K562 (cell line): ENCODE measurements around the gene PTBP3. TPM values are rescaled to one million over a fixed set of nuclear protein-coding genes. Genes with fewer than 3 reads are reported as not detected.

ENCODE experiments used
- ATF6 ChIP-seq: sonication (generic); formaldehyde crosslinking; IDR thresholded peaks from 2 replicates; pipeline ENCODE4 v1.4.0; 2020; ENCODE audit warnings: mild to moderate bottlenecking, missing genetic modification reagents
- GATAD2B ChIP-seq: fragments of 450-650 bp; IDR thresholded peaks from 2 replicates; pipeline ENCODE4 v1.6.1; 2017; ENCODE audit warnings: mild to moderate bottlenecking, borderline replicate concordance
- MEIS2 ChIP-seq: fragments of 450-650 bp; IDR thresholded peaks from 2 replicates; pipeline ENCODE4 v1.6.1; 2014; ENCODE audit warnings: mild to moderate bottlenecking; ENCODE audit not compliant: partially characterized antibody
- MNT ChIP-seq, 2 experiments: fragments of 450-650 bp; conservative IDR thresholded peaks; 2 replicates each; pipeline ENCODE4 v1.6.1; 2017; ENCODE audit warnings: mild to moderate bottlenecking in 2 of 2, moderate library complexity in 2 of 2
- RUNX1 ChIP-seq: sonication (generic); IDR thresholded peaks from 2 replicates; pipeline ENCODE4 v1.6.1; 2016; ENCODE audit warnings: antibody characterized with exemption, low read depth
- SNRNP70 ChIP-seq: fragments of 200-400 bp; formaldehyde crosslinking; optimal IDR thresholded peaks from 2 replicates; pipeline ENCODE3; 2017; ENCODE audit warnings: low read depth, low read length
- TCF15 ChIP-seq: fragments of 250-450 bp; sonication (Bioruptor Pico); IDR thresholded peaks from 2 replicates; pipeline ENCODE4 v1.8.0; 2022; ENCODE audit warnings: moderate library complexity, mild to moderate bottlenecking, inconsistent platforms
- XRCC3 ChIP-seq: fragments of 450-650 bp; IDR thresholded peaks from 2 replicates; pipeline ENCODE4 v1.6.1; 2017; ENCODE audit warnings: mild to moderate bottlenecking, moderate library complexity
- ZBTB17 ChIP-seq: fragments of 450-650 bp; formaldehyde crosslinking; IDR thresholded peaks from 2 replicates; pipeline ENCODE4 v1.4.0; 2020; ENCODE audit warnings: mild to moderate bottlenecking
- ZNF408 ChIP-seq: fragments of 250-450 bp; sonication (Bioruptor Pico); IDR thresholded peaks from 2 replicates; pipeline ENCODE4 v1.4.0; 2020; ENCODE audit warnings: low read depth, mild to moderate bottlenecking, moderate library complexity
- ZNF584 ChIP-seq: fragments of 200-800 bp; sonication (Bioruptor generic); IDR thresholded peaks from 2 replicates; pipeline ENCODE4 v1.6.1; 2016; ENCODE audit warnings: low read depth, mild to moderate bottlenecking, missing genetic modification characterization, missing compliant biosample characterization
- polyA plus RNA-seq, 8 experiments: library from polyadenylated mRNA; depleted of rRNA in 4 of 8; stranded (reverse) in 5 of 8; unstranded in 3 of 8; fragments of >200 nt; fragmentation: Nextera tagmentation in 2 of 8; fragmentation: Illumina TruSeq in 1 of 8; extraction: Ambion mirVana in 2 of 8; extraction: Trizol in 1 of 8; gene quantifications; 2 replicates each; pipeline versions ENCODE4 v1.2.1 to v1.2.3, GENCODE V29; 2011 to 2014; ENCODE audit warnings: inconsistent platforms in 1 of 8, missing spikeins in 1 of 8
- total RNA-seq, 7 experiments: library from RNA; depleted of rRNA in 6 of 7; stranded (reverse); fragments of >200 nt in 6 of 7; fragmentation: Illumina TruSeq in 2 of 7; extraction: Trizol in 2 of 7; gene quantifications; 2 replicates each; pipeline versions ENCODE4 v1.2.1 to v1.2.3, GENCODE V29; 2011 to 2021; ENCODE audit warnings: low replicate concordance in 1 of 7
- TF ChIP-seq, protein P1 (sequence below): fragments of 450-650 bp; formaldehyde crosslinking; IDR thresholded peaks from 2 replicates; pipeline ENCODE4 v1.4.0; 2020; ENCODE audit warnings: mild to moderate bottlenecking, moderate library complexity
- TF ChIP-seq, protein P2 (sequence below): sonication (generic); formaldehyde crosslinking; IDR thresholded peaks from 2 replicates; pipeline ENCODE4 v1.8.1; 2023; ENCODE audit warnings: mild to moderate bottlenecking, missing genetic modification reagents
- TF ChIP-seq, protein P3 (sequence below): fragments of 450-650 bp; IDR thresholded peaks from 2 replicates; pipeline ENCODE4 v1.7.1; 2018; ENCODE audit warnings: mild to moderate bottlenecking, low read depth; ENCODE audit not compliant: partially characterized antibody
- TF ChIP-seq, protein P4 (sequence below): sonication (generic); formaldehyde crosslinking; IDR thresholded peaks from 2 replicates; pipeline ENCODE4 v1.8.0; 2022; ENCODE audit warnings: mild to moderate bottlenecking, missing genetic modification reagents

The PTBP3 gene
- total and polyA plus RNA-seq, 9 of the 15 experiments (the other 6 are each of a cell fraction or from before 2014, with no cell fraction given), result 22.4 to 132 (median 68.0) TPM

GRCh38 chr9:112194969-112195431, 138.4 kb downstream of the PTBP3 start (continued):
- TF ChIP-seq, protein P1, sequence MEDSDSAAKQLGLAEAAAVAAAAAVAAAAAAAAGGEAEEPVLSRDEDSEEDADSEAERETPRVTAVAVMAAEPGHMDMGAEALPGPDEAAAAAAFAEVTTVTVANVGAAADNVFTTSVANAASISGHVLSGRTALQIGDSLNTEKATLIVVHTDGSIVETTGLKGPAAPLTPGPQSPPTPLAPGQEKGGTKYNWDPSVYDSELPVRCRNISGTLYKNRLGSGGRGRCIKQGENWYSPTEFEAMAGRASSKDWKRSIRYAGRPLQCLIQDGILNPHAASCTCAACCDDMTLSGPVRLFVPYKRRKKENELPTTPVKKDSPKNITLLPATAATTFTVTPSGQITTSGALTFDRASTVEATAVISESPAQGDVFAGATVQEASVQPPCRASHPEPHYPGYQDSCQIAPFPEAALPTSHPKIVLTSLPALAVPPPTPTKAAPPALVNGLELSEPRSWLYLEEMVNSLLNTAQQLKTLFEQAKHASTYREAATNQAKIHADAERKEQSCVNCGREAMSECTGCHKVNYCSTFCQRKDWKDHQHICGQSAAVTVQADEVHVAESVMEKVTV (CRISPR knock-in tag), result no peak
- no peak for TF ChIP-seq RUNX1
- TF ChIP-seq ZNF408 (CRISPR knock-in tag), result no peak
- peak; percentile 24 to 48; a peak in 2 of 4 replicates for TF ChIP-seq MNT (conservative IDR thresholded peaks at IDR 0.05)
- TF ChIP-seq ATF6, result no peak
- peak; percentile 78; the same call in 1 of the 2 replicates for TF ChIP-seq ZNF584
- no peak for TF ChIP-seq XRCC3
- TF ChIP-seq, protein P2, sequence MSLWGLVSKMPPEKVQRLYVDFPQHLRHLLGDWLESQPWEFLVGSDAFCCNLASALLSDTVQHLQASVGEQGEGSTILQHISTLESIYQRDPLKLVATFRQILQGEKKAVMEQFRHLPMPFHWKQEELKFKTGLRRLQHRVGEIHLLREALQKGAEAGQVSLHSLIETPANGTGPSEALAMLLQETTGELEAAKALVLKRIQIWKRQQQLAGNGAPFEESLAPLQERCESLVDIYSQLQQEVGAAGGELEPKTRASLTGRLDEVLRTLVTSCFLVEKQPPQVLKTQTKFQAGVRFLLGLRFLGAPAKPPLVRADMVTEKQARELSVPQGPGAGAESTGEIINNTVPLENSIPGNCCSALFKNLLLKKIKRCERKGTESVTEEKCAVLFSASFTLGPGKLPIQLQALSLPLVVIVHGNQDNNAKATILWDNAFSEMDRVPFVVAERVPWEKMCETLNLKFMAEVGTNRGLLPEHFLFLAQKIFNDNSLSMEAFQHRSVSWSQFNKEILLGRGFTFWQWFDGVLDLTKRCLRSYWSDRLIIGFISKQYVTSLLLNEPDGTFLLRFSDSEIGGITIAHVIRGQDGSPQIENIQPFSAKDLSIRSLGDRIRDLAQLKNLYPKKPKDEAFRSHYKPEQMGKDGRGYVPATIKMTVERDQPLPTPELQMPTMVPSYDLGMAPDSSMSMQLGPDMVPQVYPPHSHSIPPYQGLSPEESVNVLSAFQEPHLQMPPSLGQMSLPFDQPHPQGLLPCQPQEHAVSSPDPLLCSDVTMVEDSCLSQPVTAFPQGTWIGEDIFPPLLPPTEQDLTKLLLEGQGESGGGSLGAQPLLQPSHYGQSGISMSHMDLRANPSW (CRISPR knock-in tag), result no peak
- TF ChIP-seq MEIS2, result no peak
- TF ChIP-seq GATAD2B, result peak; percentile 62; the same call in 1 of the 2 replicates
- TF ChIP-seq, protein P3, sequence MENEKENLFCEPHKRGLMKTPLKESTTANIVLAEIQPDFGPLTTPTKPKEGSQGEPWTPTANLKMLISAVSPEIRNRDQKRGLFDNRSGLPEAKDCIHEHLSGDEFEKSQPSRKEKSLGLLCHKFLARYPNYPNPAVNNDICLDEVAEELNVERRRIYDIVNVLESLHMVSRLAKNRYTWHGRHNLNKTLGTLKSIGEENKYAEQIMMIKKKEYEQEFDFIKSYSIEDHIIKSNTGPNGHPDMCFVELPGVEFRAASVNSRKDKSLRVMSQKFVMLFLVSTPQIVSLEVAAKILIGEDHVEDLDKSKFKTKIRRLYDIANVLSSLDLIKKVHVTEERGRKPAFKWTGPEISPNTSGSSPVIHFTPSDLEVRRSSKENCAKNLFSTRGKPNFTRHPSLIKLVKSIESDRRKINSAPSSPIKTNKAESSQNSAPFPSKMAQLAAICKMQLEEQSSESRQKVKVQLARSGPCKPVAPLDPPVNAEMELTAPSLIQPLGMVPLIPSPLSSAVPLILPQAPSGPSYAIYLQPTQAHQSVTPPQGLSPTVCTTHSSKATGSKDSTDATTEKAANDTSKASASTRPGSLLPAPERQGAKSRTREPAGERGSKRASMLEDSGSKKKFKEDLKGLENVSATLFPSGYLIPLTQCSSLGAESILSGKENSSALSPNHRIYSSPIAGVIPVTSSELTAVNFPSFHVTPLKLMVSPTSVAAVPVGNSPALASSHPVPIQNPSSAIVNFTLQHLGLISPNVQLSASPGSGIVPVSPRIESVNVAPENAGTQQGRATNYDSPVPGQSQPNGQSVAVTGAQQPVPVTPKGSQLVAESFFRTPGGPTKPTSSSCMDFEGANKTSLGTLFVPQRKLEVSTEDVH, result no peak
- TF ChIP-seq TCF15, result no peak
- no peak for TF ChIP-seq SNRNP70
- TF ChIP-seq, protein P4, sequence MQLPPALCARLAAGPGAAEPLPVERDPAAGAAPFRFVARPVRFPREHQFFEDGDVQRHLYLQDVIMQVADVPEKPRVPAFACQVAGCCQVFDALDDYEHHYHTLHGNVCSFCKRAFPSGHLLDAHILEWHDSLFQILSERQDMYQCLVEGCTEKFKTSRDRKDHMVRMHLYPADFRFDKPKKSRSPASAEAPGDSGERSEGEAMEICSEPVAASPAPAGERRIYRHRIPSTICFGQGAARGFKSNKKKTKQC (CRISPR knock-in tag), result no peak
- TF ChIP-seq ZBTB17, result no peak
